Common myeloid progenitor, CD34-positive (primary cell): ENCODE data around the gene PIP5K1C.
A peak's percentile ranks its signal among the peaks of the same experiment; 100 is the strongest.

Experiments used
- CTCF ChIA-PET: fragments of 350-600 bp; sonication (Branson Sonifier 250); formaldehyde crosslinking; loops from one replicate; lab custom pipeline; 2021; ENCODE audit warnings: antibody characterized with exemption; lab: Charles Lee
- POLR2A ChIA-PET: fragments of 350-600 bp; sonication (Branson Sonifier 250); formaldehyde crosslinking; loops from one replicate; lab custom pipeline; 2021; ENCODE audit warnings: antibody characterized with exemption; lab: Charles Lee
- DNase-seq, 3 donors: peaks; one replicate each; pipeline versions ENCODE4 v3.0.0 to v3.0.0-alpha.2; 2013
- H3K27ac ChIP-seq, 2 experiments: 1 replicate in 1 of 2; 2 replicates in 1 of 2; pipeline ENCODE4 v1.7.0; 2013; ENCODE audit warnings: inconsistent platforms in 2 of 2, low read length in 2 of 2, mild to moderate bottlenecking in 2 of 2, low read depth in 1 of 2, moderate library complexity in 1 of 2; ENCODE audit not compliant: severe bottlenecking in 2 of 2, insufficient read depth in 1 of 2, poor library complexity in 1 of 2
- H3K27me3 ChIP-seq, 5 experiments: replicated peaks in 2 of 5; 1 replicate in 3 of 5; 2 replicates in 2 of 5; pipeline versions ENCODE4 v1.6.1 to v1.7.0; 2013; ENCODE audit warnings: low read length in 4 of 5, mild to moderate bottlenecking in 2 of 5, moderate library complexity in 2 of 5, inconsistent platforms in 1 of 5; ENCODE audit not compliant: insufficient read depth in 5 of 5, control insufficient read depth in 4 of 5
- H3K36me3 ChIP-seq, 4 experiments: 1 replicate in 2 of 4; 2 replicates in 2 of 4; pipeline versions ENCODE4 v1.6.1 to v1.7.0; 2013; ENCODE audit warnings: low read length in 3 of 4, control low read depth in 1 of 4, mild to moderate bottlenecking in 1 of 4; ENCODE audit not compliant: control insufficient read depth in 4 of 4, insufficient read depth in 4 of 4
- H3K4me1 ChIP-seq, 4 experiments: 1 replicate in 3 of 4; 2 replicates in 1 of 4; pipeline versions ENCODE4 v1.6.1 to v1.7.1; 2013; ENCODE audit warnings: low read length in 3 of 4, mild to moderate bottlenecking in 3 of 4, control low read depth in 1 of 4, inconsistent platforms in 1 of 4, moderate library complexity in 1 of 4; ENCODE audit not compliant: control insufficient read depth in 4 of 4, insufficient read depth in 4 of 4; ENCODE audit errors: control extremely low read depth in 1 of 4
- H3K4me3 ChIP-seq, 7 experiments: 1 replicate in 4 of 7; 2 replicates in 3 of 7; pipeline versions ENCODE4 v1.5.1 to v1.7.0; 2013; ENCODE audit warnings: mild to moderate bottlenecking in 7 of 7, low read length in 6 of 7, moderate library complexity in 6 of 7, inconsistent platforms in 2 of 7, low read depth in 2 of 7, control low read depth in 1 of 7; ENCODE audit not compliant: insufficient read depth in 4 of 7, control insufficient read depth in 1 of 7; ENCODE audit errors: extremely low read depth in 1 of 7
- H3K9me3 ChIP-seq, 5 experiments: 1 replicate in 4 of 5; 2 replicates in 1 of 5; pipeline versions ENCODE4 v1.6.1 to v1.7.1; 2013; ENCODE audit warnings: low read length in 4 of 5, mild to moderate bottlenecking in 2 of 5, inconsistent platforms in 1 of 5, low read depth in 1 of 5, moderate library complexity in 1 of 5; ENCODE audit not compliant: control insufficient read depth in 4 of 5, insufficient read depth in 2 of 5; ENCODE audit errors: control extremely low read depth in 1 of 5
- WGBS: methylation state at CpG from one replicate; pipeline ENCODE4 v1.1.5; 2013; ENCODE audit not compliant: insufficient coverage; 5-methylcytosine and 5-hydroxymethylcytosine counted together

Gene PIP5K1C

GRCh38 chr19:3619631-3620012 is 80.6 kb downstream of the PIP5K1C start:
- no peak for DNase-seq
- 95% methylated on average over 12 of the region's 17 CpGs for WGBS
- H3K4me3 ChIP-seq: no peak overlapping the region
- no peaks in the 10 kb centered on the region for H3K27me3 ChIP-seq
- H3K9me3 ChIP-seq: no peaks in the 10 kb centered on the region
- H3K36me3 ChIP-seq: peaks cover 0 to 49% (median 34%) of the 10 kb centered on the region in 4 experiments
- no peak overlapping the region for H3K27ac ChIP-seq
- CTCF ChIA-PET: interaction anchor here (3.3 to 8.5 kb wide), 2 partner anchors 11 to 32 kb away, joined by 18 to 91 read pairs; partner anchors contain the start of gene GIPC3
- peaks cover 0 to 25% (median 25%) of the 10 kb centered on the region in 4 experiments for H3K4me1 ChIP-seq
- POLR2A ChIA-PET: no interaction called here

GRCh38 chr19:3618811-3619630 is 81.2 kb downstream of the PIP5K1C start:
- WGBS: 94% methylated on average over 28 of the region's 31 CpGs
- Histone ChIP-seq H3K4me3 (no peak overlapping the region), H3K27ac (no peak overlapping the region), H3K9me3 (no peaks in the 10 kb centered on the region), H3K36me3 (peaks cover 0 to 51% (median 34%) of the 10 kb centered on the region in 4 experiments), H3K27me3 (no peaks in the 10 kb centered on the region), H3K4me1 (peaks cover 0 to 21% (median 21%) of the 10 kb centered on the region in 4 experiments)
- ChIA-PET POLR2A (no interaction called here), CTCF (interaction anchor here (3.3 to 8.5 kb wide), 2 partner anchors 10 to 31 kb away, joined by 18 to 91 read pairs; partner anchors contain the start of gene GIPC3)
- DNase-seq: no peak

GRCh38 chr19:3618144-3618810 is 82.0 kb downstream of the PIP5K1C start:
- peak overlapping the region in 4 of 7 experiments; percentile 13 to 71 (median 61) for H3K4me3 ChIP-seq
- ChIA-PET CTCF (interaction anchor here (1.4 to 8.5 kb wide), 3 partner anchors 10 to 73 kb away, joined by 4 to 91 read pairs (median 18); partner anchors contain the start of gene GIPC3), POLR2A (interaction anchor here (0.6 kb wide), 1 partner anchor 137 kb away, joined by 3 read pairs; no protein-coding TSS in a partner anchor)
- peaks cover 0 to 21% (median 21%) of the 10 kb centered on the region in 4 experiments for H3K4me1 ChIP-seq
- DNase-seq: peak in 2 of 3 donors; percentile 35 to 51
- no peaks in the 10 kb centered on the region for H3K27me3 ChIP-seq
- 45% methylated on average over 30 of the region's 31 CpGs for WGBS
- H3K27ac ChIP-seq: no peak overlapping the region
- H3K9me3 ChIP-seq: no peaks in the 10 kb centered on the region
- H3K36me3 ChIP-seq: peaks cover 0 to 50% (median 35%) of the 10 kb centered on the region in 4 experiments

- POLR2A ChIA-PET: interaction anchor here (0.6 kb wide), 1 partner anchor 138 kb away, joined by 3 read pairs; no protein-coding TSS in a partner anchor
- CTCF ChIA-PET: interaction anchor here (1.4 to 8.5 kb wide), 3 partner anchors 9 to 73 kb away, joined by 4 to 91 read pairs (median 18); partner anchors contain the start of gene GIPC3
- WGBS: 5% methylated on average over 19 of the region's 19 CpGs
- H3K27me3 ChIP-seq: no peaks in the 10 kb centered on the region
- H3K36me3 ChIP-seq: peaks cover 0 to 51% (median 34%) of the 10 kb centered on the region in 4 experiments
- peak overlapping the region in 5 of 7 experiments; percentile 19 to 71 (median 55) for H3K4me3 ChIP-seq
- peak overlapping the region in 1 of 2 experiments; percentile 62 for H3K27ac ChIP-seq
- peaks cover 0 to 21% (median 21%) of the 10 kb centered on the region in 4 experiments for H3K4me1 ChIP-seq
- peak; percentile 72 to 87 (median 86) for DNase-seq
- H3K9me3 ChIP-seq: no peaks in the 10 kb centered on the region
Measured at GRCh38 chr19:3617463-3617862, 82.8 kb downstream of the PIP5K1C start.

- peaks cover 0 to 53% (median 31%) of the 10 kb centered on the region in 4 experiments for H3K36me3 ChIP-seq
- DNase-seq: no peak
- no peak overlapping the region for H3K27ac ChIP-seq
- H3K27me3 ChIP-seq: no peaks in the 10 kb centered on the region
- no peaks in the 10 kb centered on the region for H3K9me3 ChIP-seq
- ChIA-PET CTCF (interaction anchor here (0.9 to 8.5 kb wide), 2 partner anchors 11 to 28 kb away, joined by 4 to 91 read pairs; partner anchors contain the start of gene GIPC3), POLR2A (no interaction called here)
- 98% methylated on average over 22 of the region's 26 CpGs for WGBS
- peaks cover 0 to 21% (median 21%) of the 10 kb centered on the region in 4 experiments for H3K4me1 ChIP-seq
- no peak overlapping the region for H3K4me3 ChIP-seq
Measured at GRCh38 chr19:3615524-3616135, 84.6 kb downstream of the PIP5K1C start.

GRCh38 chr19:3614858-3615505 is 85.3 kb downstream of the PIP5K1C start:
- no peaks in the 10 kb centered on the region for H3K27me3 ChIP-seq
- no peak overlapping the region for H3K4me3 ChIP-seq
- H3K4me1 ChIP-seq: peaks cover 0 to 25% (median 24%) of the 10 kb centered on the region in 4 experiments
- no peaks in the 10 kb centered on the region for H3K9me3 ChIP-seq
- DNase-seq: no peak
- H3K27ac ChIP-seq: no peak overlapping the region
- 98% methylated on average over 11 of the region's 18 CpGs for WGBS
- POLR2A ChIA-PET: no interaction called here
- peaks cover 0 to 51% (median 28%) of the 10 kb centered on the region in 4 experiments for H3K36me3 ChIP-seq
- CTCF ChIA-PET: interaction anchor here (8.5 kb wide), 1 partner anchor 27 kb away, joined by 91 read pairs; the partner anchor contains the start of gene GIPC3
